Measurements from ENCODE around the gene PEAK1. TPM values are rescaled to one million over a fixed set of nuclear protein-coding genes. Genes with fewer than 3 reads are reported as not detected.
"Not testable (repeated sequence)": the region's sequence is repeated elsewhere in the genome, so short reads cannot be mapped to it uniquely, and the experiment has no call there.

Gene PEAK1
- total RNA-seq, 1 experiment from 2014 or later, result 16.5 TPM

DNA sequence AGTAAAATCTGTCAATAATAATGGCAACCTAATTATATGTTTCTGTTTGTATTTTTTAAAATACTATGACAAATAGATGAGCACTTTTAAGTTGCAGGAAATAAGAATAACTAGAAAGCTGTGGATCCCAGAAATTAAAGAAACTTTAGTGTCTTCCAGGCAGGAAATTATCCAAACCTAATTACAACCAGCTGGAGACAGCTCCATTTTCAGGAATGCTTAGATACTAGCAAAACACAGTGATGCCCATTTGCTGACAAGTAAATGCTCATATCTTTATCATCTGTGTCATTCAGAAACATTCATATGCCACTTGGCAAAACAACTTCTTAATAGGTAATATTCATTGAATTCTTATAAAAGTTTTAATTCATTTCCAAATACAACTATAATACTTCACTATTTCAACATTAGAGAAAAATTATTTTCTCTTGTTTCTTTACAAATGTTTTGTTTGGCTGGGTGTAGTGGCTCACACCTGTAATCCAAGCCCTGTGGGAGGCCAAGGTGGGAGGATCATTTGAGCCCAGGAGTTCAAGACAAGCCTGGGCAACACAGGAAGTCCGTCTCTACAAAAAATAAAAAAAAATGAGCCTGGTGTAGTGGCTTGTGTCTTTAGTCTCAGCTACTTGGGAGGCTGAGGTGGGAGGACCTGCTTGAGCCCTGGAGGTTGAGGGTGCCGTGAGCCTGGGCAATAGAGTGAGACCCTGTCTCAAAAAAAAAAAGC lies 179.9 kb downstream of the PEAK1 start:
- peak; percentile 19 for DNase-seq (ENCODE audit: low read depth)

DNA sequence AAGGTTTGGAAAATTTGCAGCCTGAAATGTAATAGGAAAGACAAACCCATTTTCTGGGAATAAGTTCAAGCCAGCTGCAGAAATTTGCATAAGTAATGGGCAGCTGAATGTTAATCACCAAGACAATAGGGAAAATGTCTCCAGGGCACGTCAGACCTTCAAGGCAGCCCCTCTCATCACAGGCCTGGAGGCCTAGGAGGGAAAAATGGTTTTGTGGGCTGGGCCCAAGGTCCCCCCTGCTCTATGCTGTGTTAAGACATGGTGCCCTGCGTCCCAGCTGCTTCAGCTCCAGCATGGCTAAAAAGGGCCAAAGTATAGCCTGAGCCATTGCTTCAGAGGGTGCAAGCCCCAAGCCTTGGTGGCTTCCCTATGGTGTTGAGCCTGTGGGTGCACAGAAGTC lies 184.3 kb downstream of the PEAK1 start:
- DNase-seq (ENCODE audit: low read depth), result no peak

DNA sequence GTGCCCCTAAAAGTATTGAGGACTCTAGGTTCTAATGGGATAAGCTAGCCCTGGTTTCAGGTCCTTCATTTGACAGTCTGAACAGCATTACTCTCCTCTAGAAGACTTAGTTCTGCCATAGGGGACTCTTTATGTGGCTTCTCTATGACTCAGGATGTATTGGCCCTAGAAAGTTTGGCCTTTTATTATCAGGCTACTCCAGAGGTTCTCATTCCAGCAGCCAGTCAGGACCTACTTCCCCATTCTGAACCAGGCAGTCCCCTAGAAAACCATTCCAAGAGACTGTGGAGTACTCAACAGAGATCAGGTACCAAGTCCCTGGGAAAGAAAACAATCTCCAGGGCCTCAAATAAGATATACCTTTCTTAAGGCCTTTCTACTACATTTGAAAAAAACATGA lies 191.1 kb downstream of the PEAK1 start:
- no peak for DNase-seq (ENCODE audit: low read depth)

DNA sequence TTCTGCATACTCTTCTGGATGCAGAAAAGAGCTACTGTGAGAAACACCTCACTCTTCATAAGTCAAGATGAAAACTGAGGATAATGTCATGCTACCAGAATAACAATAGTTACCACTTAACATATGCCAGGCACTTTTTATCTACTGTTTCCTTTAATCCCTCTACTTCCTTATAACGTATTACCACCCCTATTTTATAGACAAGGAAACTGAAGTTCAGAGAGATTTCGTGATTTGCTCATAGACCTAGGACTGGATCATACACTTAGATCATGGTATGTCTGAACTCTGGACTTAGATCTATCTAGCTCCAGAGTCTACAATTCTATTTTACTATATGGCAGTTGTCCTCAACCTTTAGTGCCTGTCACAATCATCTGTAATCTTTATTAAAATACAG lies 193.3 kb downstream of the PEAK1 start:
- no peak for DNase-seq (ENCODE audit: low read depth)

DNA sequence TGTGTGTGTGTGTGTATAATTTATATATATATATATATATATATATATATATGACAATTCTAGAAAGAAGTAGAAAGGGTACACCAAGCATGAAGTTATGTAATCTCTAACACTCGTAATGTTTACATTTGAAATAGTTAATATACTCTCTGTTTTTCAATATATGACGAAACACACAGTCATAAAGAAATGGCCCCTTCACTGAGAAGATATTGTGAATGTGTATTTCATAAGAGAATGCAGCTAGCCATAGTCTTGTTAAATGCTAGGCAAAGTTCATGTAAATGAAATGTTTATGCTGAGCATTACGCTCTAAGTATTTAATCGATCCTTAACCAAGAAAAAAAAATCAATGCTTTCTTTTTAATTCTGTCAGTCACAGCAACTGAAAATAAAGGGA lies 194.3 kb downstream of the PEAK1 start:
- DNase-seq (ENCODE audit: low read depth), result no peak

DNA sequence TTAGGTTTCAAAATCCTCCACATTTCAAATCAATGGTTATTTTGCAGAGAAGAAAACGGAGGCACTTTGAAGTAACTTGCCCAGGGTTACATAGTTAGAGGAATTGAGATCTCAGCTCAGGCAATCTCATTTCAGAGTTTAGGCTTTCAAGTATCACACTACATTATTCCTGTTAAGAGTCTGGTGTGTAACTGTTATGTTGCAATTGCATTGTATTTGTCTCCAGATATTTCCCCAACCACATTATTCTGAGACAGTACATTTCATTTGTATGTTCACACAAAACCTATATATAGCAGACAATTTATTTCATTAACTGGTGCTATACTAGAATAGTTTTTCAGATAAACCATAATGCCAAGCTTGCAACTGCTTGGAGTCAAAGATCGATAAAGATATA lies 194.8 kb downstream of the PEAK1 start:
- no peak for DNase-seq (ENCODE audit: low read depth)

DNA sequence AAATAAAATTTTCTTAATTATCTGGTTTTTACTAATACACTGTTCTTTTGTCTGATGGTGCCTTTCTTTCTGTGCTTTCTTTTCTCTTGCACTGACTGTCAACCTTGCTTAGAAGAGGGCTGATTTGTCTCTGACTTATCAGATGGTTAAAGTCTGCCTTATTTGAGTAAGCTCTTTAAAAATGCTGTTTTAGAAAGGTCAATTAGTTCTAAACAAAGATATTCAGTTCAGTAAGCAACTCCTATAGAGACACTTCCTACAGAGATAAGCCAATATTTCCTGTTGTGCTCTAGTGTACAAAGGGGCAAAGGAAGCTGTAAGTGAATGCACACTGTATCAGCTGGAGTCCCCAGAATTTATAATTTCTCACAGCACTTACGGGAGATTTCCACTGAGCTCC lies 195.6 kb downstream of the PEAK1 start:
- no peak for DNase-seq (ENCODE audit: low read depth)

DNA sequence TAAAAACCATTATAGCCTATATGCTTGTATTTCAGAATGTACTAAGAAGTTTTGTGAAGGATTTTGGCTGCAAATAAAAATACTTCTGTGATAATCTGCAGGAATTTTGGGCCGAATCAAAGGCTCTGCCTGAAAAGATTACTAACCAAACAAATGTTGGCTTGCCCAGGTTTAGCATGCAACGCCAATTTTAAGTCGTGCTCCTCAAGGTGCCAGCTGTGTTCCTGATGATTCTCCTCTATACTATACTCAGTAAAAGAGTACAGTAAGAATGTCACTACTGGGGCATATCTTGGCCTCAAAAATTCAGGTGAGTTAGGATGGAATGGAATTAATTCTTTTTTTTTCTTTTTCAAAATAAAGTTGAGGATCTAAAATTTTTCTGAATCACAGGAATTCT lies 198.2 kb downstream of the PEAK1 start:
- no peak for DNase-seq (ENCODE audit: low read depth)

DNA sequence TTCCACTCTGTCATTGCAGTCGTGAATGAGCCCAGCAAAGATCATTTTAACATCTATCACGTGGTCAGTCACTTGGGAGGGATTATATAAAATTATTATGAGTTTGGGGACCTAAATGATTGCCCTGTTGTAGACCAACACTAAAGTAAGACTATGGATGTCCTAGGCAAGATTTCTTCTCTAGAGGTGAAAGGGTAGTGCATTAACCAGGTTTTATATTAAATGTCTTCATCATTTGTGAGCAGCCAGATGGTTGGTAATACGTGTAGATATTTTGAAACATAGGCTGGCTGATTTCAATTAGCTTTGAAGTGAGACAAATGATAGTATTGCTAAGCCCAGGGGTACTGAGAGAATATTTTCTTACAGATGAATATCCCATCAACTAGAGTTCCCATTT lies 198.7 kb downstream of the PEAK1 start:
- DNase-seq (ENCODE audit: low read depth), result no peak

DNA sequence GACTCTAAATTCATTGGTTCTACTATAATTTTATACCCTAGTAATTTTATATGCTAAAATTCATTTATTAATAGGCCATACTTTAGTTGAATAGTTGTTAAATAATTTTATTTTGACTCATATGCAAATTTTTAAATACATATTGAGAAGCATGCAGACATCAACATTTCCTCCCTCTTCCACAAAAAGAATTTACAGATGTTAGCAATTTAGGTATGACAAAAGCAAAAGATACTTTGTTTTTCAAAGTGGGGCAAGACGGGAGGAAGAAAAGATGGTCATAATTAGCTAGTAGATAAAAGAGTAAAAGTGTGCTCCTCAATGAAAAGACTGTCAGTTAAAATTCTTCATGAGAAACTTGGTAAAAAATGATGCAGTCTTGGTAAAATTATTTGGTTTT lies 200.1 kb downstream of the PEAK1 start:
- no peak for DNase-seq (ENCODE audit: low read depth)

DNA sequence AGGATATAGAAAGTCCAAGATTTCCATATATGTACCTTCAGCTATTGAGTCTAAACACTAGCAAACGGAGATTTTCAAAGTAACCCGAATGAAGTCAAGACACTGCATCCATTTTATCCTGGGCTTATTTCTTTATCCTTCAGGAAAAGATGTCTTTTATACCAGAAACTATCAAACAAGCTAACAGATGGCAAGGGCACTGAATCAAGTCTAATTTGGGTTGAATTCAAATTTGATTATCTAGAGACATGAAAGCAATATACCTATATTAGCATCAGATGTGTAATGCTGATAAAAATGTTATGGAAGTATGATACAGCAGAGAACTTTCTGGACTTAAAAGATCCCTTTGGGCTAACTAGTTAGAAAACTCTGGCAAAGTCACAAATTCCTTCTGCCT lies 210.7 kb downstream of the PEAK1 start:
- DNase-seq (ENCODE audit: low read depth), result no peak

DNA sequence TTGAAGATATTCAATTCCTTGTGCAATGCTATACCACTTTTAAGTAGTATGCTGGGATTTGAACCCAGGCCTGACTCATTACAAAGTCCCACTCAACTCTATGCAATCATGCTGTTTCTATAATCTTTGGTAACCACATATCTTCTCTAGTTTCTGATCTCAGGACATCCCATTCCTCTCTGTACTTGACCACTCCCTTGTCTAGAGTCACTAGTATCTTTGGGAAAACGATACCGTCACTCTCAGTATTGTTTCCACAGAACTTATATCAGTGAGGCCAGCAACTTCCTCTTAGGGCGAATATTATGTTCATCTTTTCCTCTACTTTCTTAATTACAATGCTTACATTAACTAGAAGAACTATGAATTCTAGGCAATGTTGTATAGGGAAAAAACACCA lies 211.7 kb downstream of the PEAK1 start:
- no peak for DNase-seq (ENCODE audit: low read depth)

DNA sequence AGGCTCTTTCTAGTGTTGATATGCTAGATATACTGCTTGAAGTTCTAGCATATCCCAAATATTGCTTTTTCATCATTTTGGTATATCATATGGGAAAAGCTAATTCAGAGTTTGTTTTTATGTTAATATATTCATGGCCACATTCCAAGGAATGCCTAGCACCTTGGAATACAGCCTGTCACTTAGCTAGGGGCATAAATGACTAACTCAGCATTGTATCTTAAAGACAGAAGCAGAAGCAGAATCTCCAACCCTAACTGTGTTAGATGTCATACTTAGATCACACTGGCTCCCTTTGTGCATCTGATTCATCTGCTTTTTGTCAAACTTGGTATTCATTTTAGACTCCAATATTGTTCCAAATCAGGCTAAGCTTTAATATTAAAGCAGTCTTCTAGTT lies 218.2 kb downstream of the PEAK1 start:
- no peak for DNase-seq (ENCODE audit: low read depth)

DNA sequence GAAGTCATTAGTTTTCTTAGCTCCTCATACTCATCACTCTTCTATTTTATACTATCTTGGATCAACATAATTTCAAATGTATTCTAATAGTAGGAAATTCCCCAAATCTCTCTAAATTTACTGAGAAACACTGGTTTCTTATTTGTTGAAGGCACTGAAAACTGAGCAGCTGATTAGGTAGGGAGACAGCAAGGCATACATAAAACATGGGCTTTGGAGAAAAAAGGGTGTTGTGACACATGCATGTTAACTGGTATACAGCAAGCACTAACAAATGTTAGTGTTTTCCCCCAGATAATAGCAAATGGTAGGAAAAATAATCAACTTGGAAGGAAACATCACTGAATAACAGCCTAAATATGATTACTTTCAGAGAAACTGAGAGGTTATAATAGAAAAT lies 223.5 kb downstream of the PEAK1 start:
- no peak for DNase-seq (ENCODE audit: low read depth)

DNA sequence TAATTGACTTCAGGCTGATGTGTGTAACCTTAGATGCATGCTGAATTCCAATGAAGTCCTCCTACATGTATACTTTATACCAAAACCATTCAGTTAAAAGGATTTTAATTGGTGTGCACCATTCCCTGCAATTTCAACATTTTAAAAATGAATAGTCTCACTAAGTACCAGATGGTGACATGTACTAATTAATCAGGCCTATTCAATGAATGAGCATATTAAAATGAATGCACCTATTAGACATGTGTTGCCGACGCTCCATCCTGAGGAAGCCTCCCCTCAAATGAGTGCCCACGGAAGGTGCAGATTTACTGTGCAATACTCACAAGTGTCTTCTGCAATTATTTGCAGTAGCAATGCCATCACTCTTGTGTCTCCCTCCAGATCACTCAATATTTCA lies 224.3 kb downstream of the PEAK1 start:
- DNase-seq (ENCODE audit: low read depth), result no peak

DNA sequence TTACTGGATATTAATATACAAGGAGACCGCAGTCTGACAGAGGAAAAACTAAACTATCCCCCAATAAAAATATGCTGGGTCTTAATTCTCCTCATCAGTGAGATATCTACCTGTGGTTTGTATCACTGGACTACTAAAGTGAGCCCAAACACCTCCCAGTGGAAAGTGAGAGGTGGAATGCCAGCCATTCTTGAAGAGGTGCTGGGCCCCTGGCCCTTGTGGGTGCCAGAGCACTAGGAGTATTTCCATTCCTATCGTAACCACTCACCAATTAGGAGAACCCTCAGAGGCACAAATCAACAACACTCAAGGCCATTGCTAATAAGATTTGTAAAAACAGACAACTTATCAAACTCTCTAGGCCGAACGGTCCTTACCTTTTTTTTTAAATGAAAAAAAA lies 227.5 kb downstream of the PEAK1 start:
- no peak for DNase-seq (ENCODE audit: low read depth)

DNA sequence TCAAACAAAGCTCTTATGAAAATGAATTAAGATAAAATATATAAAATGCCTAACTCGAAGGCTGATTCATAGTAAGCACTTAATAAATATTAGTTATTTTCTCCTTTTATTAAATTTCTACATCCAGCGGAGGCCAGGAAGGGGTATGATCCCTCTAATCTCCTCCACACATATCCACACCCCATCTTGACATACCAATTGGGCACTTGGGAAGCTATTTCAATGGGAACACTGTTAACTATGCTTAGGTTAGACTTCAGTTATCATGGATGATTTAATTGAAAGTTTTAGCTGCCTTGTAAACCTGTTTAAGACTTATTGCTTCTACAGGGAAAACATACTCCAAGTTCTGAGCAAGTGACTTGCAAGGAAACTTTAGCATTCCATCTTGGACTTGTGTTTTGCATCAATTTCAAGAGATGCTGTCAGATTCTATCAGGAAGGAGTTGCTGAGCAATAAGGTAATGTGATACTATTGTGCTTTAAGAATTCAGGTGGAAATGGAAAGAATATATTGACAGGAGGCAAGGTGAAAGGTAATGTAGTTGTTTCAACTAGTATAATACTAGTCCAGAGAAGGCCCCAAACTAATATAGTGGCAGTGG lies 228.6 kb downstream of the PEAK1 start:
- no peak for DNase-seq (ENCODE audit: low read depth)

DNA sequence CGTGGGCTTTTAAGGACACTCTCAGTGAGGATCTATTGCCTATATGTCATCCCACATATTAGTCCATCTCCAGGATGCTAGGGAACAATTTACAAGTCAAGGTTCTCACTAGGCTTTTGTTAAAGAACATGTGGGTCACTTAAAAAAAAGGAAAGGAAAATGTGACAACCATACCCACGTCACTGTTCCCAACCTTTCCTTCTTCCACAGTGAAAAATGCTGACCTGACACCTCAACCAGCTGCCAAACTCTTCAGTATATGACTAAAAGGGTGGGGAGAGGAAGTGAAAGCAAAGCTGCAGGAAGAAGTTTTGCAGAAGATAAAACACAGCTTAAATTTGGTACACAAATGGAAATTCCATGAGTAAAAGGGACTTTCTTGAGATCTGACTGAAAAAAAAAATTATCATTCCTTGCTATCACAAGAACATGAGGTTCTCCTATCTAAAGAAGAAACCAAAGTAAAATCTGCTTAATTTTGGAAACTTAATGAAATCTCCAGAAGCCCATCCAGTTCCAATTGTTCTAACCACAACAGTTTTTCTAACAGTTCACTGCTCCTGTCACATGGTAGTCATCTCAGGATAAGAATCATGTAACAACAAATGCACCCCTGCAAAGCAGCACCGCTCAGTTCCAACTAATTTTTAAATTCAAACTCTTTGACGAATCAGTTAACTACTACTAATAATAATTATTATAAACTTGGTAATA lies 232.0 kb downstream of the PEAK1 start:
- peak; percentile 64 for DNase-seq (ENCODE audit: low read depth)

DNA sequence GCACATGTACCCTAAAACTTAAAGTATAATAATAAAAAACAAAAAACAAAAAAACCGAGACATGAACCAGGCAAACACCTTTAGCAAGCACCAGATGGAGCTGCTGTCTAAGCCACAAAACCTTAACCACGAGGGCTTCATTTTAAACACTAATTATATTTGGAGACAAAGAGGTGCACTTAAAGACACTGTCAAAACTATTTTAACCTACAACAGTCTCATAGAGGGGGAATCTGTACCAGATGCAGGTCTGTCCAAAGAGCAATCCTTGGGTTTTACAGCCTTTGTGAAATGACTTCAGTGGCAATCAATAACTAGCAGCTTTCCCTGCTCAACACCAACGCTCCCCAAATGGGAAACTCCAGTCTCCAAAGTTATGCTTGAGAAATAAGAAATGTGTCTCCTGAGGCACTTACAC lies 233.3 kb downstream of the PEAK1 start:
- DNase-seq (ENCODE audit: low read depth), result no peak

DNA sequence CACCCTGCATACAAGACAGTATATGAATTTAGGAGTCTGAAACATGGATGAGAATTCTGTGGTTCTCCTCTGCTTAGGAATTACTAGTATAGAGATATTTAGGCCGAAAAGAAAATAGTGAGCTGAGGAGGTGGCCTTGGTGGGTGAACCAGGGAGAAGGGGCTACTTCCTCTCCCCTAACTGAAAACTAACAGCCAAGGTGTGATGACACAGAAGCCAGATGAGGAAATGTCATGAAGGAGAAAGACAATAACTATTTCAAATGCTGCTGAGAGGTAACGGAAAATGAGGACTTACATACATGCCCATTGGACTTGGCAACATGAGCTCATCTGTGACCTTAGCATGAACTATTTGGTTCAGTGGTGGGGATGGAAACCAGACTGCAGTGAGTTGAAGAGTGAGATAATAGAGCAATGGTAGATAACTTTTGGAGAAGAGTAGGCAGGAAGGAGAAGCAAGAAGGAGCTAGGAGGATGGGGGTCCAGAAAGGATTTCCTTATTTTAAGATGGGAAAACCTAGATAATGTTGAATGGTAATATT lies 234.6 kb downstream of the PEAK1 start:
- no peak for DNase-seq (ENCODE audit: low read depth)

DNA sequence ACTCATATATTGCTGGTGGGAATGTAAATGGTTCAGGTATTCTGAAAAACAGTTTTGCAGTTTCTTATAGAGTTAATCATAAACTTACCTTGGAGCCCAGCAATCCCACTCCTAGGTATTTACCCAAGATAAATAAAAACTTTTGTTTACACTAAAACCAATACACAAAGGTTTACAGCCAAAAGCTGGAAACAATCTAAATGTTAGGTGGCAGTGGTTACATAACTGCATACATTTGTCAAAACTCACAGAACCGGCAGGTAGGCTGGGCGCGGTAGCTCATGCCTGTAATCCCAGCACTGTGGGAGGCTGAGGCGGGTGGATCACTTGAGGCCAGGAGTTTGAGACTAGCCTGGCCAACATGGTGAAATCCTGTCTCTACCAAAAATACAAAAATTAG lies 235.6 kb downstream of the PEAK1 start:
- DNase-seq (ENCODE audit: low read depth), result not testable (repeated sequence)

DNA sequence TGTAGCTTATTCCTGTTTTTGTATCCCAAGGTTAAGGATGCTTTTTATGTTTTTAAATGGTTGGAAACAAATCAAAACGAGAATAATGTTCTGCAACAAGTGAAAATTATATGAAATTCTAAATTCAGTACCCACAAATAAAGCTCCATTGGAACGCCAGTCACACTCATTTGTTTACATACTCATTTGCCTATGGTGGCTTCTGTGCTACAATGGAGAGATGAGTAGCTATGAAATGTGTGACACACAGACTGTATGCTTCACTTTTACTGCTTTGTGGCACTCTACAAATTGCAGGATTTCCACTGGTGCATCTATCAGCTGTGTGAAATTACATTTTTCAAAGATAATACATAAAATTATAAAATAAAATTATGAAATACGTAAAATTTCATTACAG lies 236.8 kb downstream of the PEAK1 start:
- no peak for DNase-seq (ENCODE audit: low read depth)
